HUES48 (cell line): ENCODE results near the gene ACACB.

ENCODE experiments used
- H3K27ac ChIP-seq: one replicate; pipeline ENCODE4 v1.7.0; 2013; ENCODE audit warnings: low read depth, low read length, inconsistent platforms
- H3K27me3 ChIP-seq: 2 replicates; pipeline ENCODE4 v1.6.1; 2013; ENCODE audit warnings: mild to moderate bottlenecking, low read length; ENCODE audit not compliant: control insufficient read depth, insufficient read depth
- H3K36me3 ChIP-seq: 2 replicates; pipeline ENCODE4 v1.6.1; 2013; ENCODE audit warnings: low read length; ENCODE audit not compliant: control insufficient read depth, insufficient read depth
- H3K4me1 ChIP-seq: 2 replicates; pipeline ENCODE4 v1.6.1; 2013; ENCODE audit warnings: mild to moderate bottlenecking, low read length; ENCODE audit not compliant: control insufficient read depth, insufficient read depth
- H3K4me3 ChIP-seq: 2 replicates; pipeline ENCODE4 v1.5.1; 2013; ENCODE audit warnings: mild to moderate bottlenecking, low read depth, low read length
- H3K9ac ChIP-seq: 2 replicates; pipeline ENCODE4 v1.6.1; 2013; ENCODE audit warnings: mild to moderate bottlenecking, low read depth, low read length, moderate library complexity
- H3K9me3 ChIP-seq: 2 replicates; pipeline ENCODE4 v1.6.1; 2013; ENCODE audit warnings: low read length; ENCODE audit not compliant: control insufficient read depth, insufficient read depth

ACACB gene

DNA sequence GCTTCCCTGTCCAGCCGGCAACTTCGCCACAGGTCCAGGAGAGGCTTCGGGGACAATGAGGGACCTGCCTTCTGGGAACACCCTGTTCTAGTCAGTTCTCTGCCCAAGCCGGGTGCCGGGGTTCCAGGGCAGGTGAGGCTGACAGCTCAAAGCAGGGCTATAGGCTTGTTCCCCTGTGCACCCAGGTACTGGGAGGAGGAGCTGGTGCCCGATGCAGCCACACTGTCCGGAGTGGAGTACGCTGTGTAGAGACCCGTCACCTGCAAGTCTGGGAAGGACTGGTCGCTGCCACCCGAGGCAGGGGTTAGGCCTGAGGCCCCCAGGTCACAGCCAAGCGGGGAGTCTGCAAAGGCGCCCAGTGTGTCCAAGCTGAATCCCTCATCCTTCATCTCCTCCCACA is 163.1 kb downstream of the ACACB start:
- no peak overlapping the region for H3K27ac ChIP-seq
- H3K4me3 ChIP-seq, result no peak overlapping the region
- peaks cover 6% of the 10 kb centered on the region; the same call in 1 of the 2 replicates for H3K4me1 ChIP-seq
- H3K9me3 ChIP-seq, result no peaks in the 10 kb centered on the region
- no peaks in the 10 kb centered on the region for H3K36me3 ChIP-seq
- H3K27me3 ChIP-seq, result no peaks in the 10 kb centered on the region
- no peak overlapping the region for H3K9ac ChIP-seq

DNA sequence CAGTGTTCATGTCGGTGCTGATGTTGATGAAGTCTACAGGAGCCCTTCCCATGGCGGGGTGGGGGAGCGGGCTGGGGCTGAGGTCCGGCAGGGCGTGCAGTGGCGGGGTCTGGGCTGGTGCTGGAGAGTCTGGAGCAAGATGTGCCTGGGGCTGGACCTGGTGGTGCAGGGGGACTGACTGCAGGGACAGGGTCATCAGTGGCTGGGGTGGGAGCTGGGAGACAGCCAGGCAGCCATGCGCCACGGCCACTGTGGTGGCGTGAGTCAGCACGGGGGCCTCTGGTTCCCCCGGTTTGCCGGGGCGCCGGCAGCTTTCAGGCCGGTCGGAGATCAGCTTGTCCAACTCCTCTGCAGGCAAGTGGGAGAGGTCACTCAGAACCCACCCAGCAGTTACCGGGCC is 165.1 kb downstream of the ACACB start:
- Histone ChIP-seq H3K4me3 (no peak overlapping the region), H3K27ac (no peak overlapping the region), H3K36me3 (no peaks in the 10 kb centered on the region), H3K27me3 (no peaks in the 10 kb centered on the region), H3K9ac (no peak overlapping the region), H3K4me1 (peaks cover 6% of the 10 kb centered on the region; the same call in 1 of the 2 replicates), H3K9me3 (no peaks in the 10 kb centered on the region)

DNA sequence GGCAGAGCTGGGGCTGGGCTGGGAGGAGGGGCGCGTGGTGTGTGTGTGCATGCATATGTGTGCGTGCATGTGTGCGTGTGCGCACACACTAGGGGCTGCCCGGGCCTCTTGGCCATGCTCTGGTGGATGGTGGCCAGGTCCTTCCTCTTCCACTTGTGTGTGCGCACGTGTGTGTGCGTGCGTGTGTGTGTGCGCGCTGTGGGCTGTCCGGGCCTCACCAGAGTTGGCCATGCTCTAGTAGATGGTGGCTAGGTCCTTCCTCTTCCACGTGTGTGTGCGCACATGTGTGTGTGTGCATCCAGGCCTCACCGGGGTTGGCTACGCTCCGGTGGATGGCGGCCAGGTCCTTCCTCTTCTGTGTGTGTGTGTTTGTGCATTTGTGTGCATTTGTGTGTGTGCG is 168.0 kb downstream of the ACACB start:
- Histone ChIP-seq H3K27ac (no peak overlapping the region), H3K4me3 (no peak overlapping the region), H3K9me3 (no peaks in the 10 kb centered on the region), H3K4me1 (no peaks in the 10 kb centered on the region; the same call in 1 of the 2 replicates), H3K9ac (no peak overlapping the region), H3K27me3 (no peaks in the 10 kb centered on the region), H3K36me3 (no peaks in the 10 kb centered on the region)

DNA sequence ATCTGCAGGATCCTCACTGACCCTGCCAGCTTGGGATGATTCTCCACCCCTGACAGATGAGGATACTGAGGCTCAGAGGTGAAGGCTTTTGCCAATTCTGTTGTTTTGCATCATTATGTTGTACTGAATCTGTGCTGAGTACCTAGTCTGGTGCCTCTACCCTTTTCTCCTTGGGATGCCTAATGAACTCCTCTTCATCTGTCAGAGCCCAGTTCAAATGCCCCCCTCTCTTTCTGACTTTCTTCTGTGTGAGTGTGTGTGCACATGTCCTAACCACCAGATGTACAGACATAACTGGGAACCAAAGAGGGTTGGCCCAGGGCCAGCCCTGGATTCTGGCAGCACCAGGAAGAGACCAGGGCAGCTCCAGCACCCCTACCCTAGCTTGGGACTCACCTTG is 169.9 kb downstream of the ACACB start:
- Histone ChIP-seq H3K27me3 (no peaks in the 10 kb centered on the region), H3K4me1 (peaks cover 4% of the 10 kb centered on the region; the same call in 1 of the 2 replicates), H3K27ac (no peak overlapping the region), H3K36me3 (no peaks in the 10 kb centered on the region), H3K9ac (no peak overlapping the region), H3K9me3 (no peaks in the 10 kb centered on the region), H3K4me3 (no peak overlapping the region)

DNA sequence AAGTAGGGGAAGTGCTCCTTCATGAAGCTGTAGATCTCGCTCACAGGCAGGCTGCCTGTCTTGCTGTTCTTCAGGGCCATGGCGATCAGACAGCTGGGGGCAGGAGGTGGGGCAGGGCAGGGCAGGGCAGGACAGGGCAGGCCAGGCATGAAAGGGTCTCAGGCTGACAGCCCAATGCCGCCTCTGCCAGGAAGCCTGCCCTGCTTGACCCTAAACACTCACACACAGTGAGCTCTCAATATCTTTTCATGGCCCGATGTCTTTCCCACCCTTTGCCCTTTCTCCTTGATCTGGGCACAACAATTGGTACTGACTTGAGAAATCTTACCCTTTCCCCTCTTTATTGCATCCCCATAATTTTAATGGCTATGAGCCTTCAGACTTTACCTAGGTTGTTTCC is 170.3 kb downstream of the ACACB start:
- no peaks in the 10 kb centered on the region for H3K9me3 ChIP-seq
- no peaks in the 10 kb centered on the region for H3K36me3 ChIP-seq
- H3K4me3 ChIP-seq, result no peak overlapping the region
- no peak overlapping the region for H3K9ac ChIP-seq
- no peaks in the 10 kb centered on the region for H3K27me3 ChIP-seq
- H3K27ac ChIP-seq, result no peak overlapping the region
- peaks cover 6% of the 10 kb centered on the region; the same call in 1 of the 2 replicates for H3K4me1 ChIP-seq

DNA sequence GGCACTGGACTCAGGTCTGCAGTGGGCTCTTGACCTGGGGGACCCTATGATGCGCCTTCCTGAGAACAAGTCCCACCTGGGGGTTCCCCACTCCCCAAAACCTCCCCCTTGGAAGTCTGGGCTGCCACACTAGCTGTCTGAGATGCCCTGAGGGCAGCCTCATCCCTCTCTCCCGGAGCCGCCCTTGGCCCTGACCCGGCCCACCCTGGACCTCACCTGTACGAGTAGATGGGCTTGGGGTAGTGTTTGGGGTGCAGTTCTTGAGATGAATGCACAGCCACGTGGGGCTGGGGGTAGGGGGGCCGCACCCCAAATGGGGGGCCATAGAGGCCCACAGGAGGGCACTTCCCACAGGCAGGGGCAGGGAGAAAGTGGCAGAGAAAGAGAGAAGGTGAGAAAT is 170.8 kb downstream of the ACACB start:
- peaks cover 10% of the 10 kb centered on the region; the same call in 1 of the 2 replicates for H3K4me1 ChIP-seq
- H3K27ac ChIP-seq, result no peak overlapping the region
- H3K4me3 ChIP-seq, result no peak overlapping the region
- no peak overlapping the region for H3K9ac ChIP-seq
- H3K27me3 ChIP-seq, result no peaks in the 10 kb centered on the region
- H3K36me3 ChIP-seq, result no peaks in the 10 kb centered on the region
- H3K9me3 ChIP-seq, result no peaks in the 10 kb centered on the region

DNA sequence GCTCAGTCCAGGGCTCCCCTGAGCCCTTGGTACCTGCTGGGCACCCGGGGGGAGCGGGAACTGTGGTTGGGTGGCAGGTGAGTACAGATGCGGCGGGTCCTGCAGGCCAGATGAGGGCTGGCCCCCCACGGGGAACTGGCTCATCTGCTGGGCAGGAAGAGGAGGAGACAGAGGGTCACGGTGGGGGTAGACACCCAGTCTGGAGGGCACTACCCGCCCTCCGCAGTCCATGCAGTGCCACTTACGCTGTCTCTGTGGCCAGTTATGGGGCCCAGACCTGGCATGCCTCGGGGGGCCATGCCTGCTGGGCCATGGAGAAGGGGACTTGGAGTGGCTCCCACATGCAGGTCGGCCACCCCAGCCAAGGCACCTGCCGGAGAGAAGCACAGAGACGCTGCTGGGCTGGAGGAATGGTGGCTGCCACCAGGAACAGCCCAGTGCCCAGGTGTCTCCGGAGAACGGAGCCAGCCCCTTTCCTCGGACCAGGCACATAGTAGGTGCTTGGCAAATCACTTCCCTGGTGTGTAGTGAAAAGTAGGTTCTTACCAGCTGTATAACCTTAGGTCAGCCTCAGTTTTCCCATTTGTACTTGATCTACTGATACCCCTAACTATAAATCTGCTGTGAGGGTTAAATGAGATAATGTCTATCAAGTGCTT is 171.6 kb downstream of the ACACB start:
- no peak overlapping the region for H3K9ac ChIP-seq
- no peaks in the 10 kb centered on the region for H3K9me3 ChIP-seq
- no peaks in the 10 kb centered on the region for H3K27me3 ChIP-seq
- no peaks in the 10 kb centered on the region for H3K36me3 ChIP-seq
- no peak overlapping the region for H3K27ac ChIP-seq
- H3K4me3 ChIP-seq, result peak overlapping the region; percentile 8; the same call in 1 of the 2 replicates
- peaks cover 10% of the 10 kb centered on the region; the same call in 1 of the 2 replicates for H3K4me1 ChIP-seq

DNA sequence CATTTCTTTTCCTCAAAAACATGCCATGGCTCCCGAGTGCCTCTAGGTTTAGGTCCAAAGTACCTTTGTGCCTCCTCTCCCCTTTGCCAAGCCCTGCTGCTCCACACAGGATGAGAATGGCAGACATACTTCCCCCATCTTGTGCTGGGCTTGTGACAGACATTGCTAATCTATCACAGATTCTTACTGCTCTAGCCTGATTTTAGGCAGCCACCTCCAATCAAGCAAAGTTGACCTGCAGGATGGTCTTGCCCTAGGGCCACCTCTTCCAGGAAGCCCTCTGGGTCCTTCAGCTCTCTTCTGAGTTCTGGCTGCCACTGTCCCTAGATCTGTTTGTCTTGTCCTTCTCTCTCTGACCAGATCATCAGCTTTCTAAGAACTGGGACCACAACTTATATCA is 172.2 kb downstream of the ACACB start:
- Histone ChIP-seq H3K9ac (no peak overlapping the region), H3K27me3 (no peaks in the 10 kb centered on the region), H3K4me3 (peak overlapping the region; percentile 8; the same call in 1 of the 2 replicates)

DNA sequence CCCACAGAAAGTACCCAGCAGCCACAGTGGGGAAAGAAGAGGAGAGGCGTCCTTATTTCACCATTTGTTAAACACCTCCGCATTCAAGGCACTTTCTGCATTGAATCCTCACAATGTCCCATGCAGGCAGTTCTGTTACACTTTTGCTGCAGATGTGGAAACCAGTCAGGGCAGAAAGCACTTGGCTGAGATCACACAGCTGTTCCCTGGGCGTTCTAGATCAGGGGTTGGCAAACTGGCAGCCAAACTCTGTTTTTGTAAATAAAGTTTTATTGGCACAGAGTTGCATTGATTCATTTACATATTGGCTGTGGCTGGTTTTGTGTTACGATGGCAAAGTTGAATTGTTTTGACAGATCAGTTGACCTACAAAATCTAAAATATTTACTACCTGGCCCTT is 172.6 kb downstream of the ACACB start:
- no peaks in the 10 kb centered on the region for H3K36me3 ChIP-seq
- H3K4me1 ChIP-seq, result peaks cover 10% of the 10 kb centered on the region; the same call in 1 of the 2 replicates
- H3K9me3 ChIP-seq, result no peaks in the 10 kb centered on the region
- H3K27me3 ChIP-seq, result no peaks in the 10 kb centered on the region
- H3K4me3 ChIP-seq, result no peak overlapping the region
- H3K27ac ChIP-seq, result no peak overlapping the region
- H3K9ac ChIP-seq, result no peak overlapping the region

More for the DNA sequence above, 172.2 kb downstream of the ACACB start:
- Histone ChIP-seq H3K4me1 (peaks cover 10% of the 10 kb centered on the region; the same call in 1 of the 2 replicates), H3K36me3 (no peaks in the 10 kb centered on the region), H3K9me3 (no peaks in the 10 kb centered on the region), H3K27ac (no peak overlapping the region)

DNA sequence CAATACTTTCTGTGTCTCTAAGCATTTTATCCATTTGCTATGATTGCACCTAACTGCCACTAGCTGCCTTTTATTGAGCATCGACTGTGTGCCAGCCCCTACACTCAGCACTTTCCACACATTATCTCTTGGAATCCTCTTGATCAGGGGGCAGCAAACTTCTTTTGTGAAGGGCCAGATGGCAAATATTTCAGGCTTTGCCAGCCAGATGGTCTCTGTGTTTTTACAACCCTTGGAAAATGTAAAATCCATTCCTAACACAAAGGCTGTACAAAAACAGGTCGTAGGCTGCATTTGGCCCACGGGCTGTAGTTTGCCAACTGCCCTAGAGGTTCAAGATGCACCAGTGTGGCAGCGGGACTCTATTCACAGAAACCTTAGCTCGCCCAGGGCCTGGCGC is 173.2 kb downstream of the ACACB start:
- no peaks in the 10 kb centered on the region for H3K36me3 ChIP-seq
- H3K27ac ChIP-seq, result no peak overlapping the region
- H3K9ac ChIP-seq, result no peak overlapping the region
- H3K27me3 ChIP-seq, result no peaks in the 10 kb centered on the region
- H3K4me3 ChIP-seq, result no peak overlapping the region
- H3K9me3 ChIP-seq, result no peaks in the 10 kb centered on the region
- H3K4me1 ChIP-seq, result peaks cover 10% of the 10 kb centered on the region; the same call in 1 of the 2 replicates

DNA sequence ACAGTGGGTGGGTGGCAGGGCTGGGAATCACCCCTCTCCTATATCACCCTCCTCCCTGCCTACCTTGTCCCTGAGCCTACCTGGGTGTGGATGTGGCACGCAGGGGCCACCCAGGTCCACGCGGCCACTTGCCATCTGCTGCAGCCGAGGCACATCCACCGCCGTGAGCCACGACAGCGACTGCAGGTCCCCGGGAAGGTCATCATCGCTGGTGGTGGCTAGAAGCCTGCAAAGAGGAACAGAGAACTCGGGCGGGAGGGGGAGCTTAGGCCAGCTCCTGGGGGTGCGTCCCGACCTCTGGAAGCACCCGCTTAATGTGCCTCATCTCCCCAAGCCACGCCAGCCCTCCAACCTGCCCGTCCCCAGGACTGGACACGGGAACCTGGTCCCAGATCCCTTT is 173.7 kb downstream of the ACACB start:
- Histone ChIP-seq H3K9me3 (no peaks in the 10 kb centered on the region), H3K27me3 (no peaks in the 10 kb centered on the region), H3K9ac (no peak overlapping the region), H3K4me1 (peaks cover 10% of the 10 kb centered on the region; the same call in 1 of the 2 replicates), H3K4me3 (no peak overlapping the region), H3K36me3 (no peaks in the 10 kb centered on the region), H3K27ac (no peak overlapping the region)
